GM20000 (cell line): ENCODE results near the gene FBXO15.

Experiments used
- DNase-seq: peaks from one replicate; pipeline ENCODE4 v3.0.0; 2012; ENCODE audit warnings: low spot score
- TF ChIP-seq, protein P1 (sequence below): IDR thresholded peaks from 2 replicates; pipeline ENCODE4 v1.5.1; 2012; ENCODE audit warnings: mild to moderate bottlenecking, control low read depth; ENCODE audit errors: extremely low read depth, missing control alignments

FBXO15 gene

GRCh38 chr18:74131124-74131523, 16.5 kb downstream of the FBXO15 start:
- no peak for DNase-seq
- TF ChIP-seq, protein P1, sequence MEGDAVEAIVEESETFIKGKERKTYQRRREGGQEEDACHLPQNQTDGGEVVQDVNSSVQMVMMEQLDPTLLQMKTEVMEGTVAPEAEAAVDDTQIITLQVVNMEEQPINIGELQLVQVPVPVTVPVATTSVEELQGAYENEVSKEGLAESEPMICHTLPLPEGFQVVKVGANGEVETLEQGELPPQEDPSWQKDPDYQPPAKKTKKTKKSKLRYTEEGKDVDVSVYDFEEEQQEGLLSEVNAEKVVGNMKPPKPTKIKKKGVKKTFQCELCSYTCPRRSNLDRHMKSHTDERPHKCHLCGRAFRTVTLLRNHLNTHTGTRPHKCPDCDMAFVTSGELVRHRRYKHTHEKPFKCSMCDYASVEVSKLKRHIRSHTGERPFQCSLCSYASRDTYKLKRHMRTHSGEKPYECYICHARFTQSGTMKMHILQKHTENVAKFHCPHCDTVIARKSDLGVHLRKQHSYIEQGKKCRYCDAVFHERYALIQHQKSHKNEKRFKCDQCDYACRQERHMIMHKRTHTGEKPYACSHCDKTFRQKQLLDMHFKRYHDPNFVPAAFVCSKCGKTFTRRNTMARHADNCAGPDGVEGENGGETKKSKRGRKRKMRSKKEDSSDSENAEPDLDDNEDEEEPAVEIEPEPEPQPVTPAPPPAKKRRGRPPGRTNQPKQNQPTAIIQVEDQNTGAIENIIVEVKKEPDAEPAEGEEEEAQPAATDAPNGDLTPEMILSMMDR, result no peak

- TF ChIP-seq, protein P1, result no peak
- no peak for DNase-seq
These were observed 19.5 kb downstream of the FBXO15 start for GRCh38 chr18:74128159-74128558.

DNA sequence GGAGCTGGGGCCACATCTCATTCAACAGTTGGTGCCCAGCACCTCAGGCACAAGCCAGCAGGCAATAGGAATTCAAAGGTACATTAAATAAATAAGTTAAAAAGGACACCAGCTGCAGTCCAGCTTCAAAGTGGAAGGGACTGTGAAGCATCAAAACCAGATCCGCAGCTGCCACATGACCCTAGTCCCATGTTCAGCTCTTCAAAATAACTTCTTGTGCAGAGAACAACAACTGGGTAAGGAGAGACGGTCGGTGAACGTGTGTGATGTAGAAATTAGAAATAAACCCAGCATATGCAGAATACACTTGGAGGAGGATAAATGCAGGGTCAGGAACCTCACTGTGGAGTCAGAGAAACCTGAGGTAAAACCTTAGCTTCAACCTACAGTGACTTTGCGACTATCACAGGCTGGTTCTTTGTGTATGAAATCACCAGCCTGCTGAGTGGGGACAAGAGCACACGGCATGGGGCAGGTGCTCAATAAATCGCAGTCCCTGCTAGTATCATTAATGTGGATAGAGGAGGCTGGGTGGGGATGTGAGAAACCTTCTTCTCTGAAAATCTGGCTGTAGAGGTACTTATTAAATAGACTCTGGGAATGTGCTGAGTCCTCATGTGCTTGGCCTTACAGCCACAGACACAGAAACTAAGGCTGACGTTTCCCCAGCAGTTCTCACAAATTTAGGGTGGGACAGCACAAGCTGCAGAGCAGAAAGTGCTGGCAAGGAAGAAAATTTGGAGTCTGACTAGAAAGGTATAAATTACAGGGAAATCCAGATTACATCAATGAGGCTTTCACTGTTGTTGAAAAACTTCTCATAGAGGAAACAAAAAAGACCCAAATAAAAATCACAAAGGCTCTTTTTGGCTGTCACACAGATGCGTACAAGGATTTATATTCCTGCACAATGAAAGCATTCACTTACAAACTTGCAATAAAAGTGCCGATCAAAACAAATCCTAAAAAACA, 20.7 kb downstream of the FBXO15 start:
- TF ChIP-seq, protein P1, result no peak
- no peak for DNase-seq

- TF ChIP-seq, protein P1, result no peak
- no peak for DNase-seq
These were observed 23.0 kb downstream of the FBXO15 start for GRCh38 chr18:74124642-74125041.

DNA sequence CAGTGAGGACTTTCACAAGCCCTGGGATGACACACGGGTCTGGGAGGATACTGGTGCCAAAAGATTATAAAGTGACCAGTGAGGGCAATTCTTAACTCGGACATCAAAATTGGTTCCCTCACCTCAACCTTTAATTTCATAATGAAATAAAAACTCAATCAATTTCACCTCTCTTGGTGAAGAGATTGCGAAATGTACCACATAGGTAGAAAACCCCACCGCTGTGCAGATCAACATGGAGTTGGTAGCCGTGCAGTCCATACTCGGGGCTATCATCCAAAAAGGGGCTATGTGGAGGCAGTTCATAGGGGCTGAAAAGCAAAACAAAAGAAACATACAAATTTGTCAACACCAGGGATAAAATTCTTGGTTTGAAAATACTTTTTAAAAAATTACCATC, 24.4 kb downstream of the FBXO15 start:
- DNase-seq, result no peak
- TF ChIP-seq, protein P1, result no peak

DNA sequence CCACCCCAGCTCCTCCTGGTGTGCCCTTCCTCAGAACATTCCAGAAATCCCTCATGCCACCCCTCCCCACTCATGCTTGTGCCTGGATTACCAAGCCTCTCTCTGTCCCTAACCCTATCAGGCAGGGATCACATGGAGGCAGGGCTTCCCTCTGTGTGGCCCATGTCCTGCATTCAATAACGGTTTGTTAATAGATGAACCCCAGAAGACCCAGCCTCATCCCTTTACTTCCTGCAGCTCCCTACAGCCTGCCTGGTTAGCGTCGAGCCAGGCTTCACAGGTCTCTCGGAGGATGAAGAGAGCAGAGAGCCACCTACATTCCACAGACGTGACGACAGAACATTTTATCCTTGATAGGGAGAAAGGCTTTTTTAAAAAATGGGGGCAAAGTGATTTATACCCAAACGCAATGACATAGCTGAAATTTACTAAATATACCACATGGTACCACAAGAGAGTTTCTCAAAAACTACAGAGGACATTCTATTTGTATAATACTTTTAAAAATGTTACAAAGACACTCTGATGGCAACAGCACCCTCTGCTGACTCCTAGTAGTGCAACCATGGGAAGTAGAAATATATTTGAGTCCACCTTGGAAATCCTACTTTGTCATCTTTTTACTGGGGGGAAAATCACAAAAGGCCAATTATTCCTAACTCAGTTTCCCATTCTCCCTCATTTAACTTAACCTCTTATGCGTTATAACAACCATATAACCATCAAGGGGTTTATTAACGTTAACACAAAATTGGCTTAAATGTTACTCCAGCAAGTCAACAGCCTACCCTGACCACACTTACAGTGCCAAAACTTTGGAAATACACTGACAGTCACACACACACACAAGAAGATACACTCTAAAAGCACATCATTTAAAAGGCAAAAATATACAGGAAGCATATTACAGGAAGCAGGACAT, 30.7 kb downstream of the FBXO15 start:
- TF ChIP-seq, protein P1, result no peak
- no peak for DNase-seq

GRCh38 chr18:74115046-74115445, 32.6 kb downstream of the FBXO15 start:
- TF ChIP-seq, protein P1, result no peak
- DNase-seq, result no peak
